Testis (tissue), 2 donors: Measurements from ENCODE around the gene SSR4.

ENCODE experiments used
- CTCF ChIP-seq, 3 experiments: fragments of 450-650 bp in 2 of 3; fragments of 200-600 bp in 1 of 3; sonication (generic) in 1 of 3; IDR thresholded peaks; one replicate each; pipeline ENCODE4 v1.5.1; 2016 to 2019; ENCODE audit warnings: antibody characterized with exemption in 3 of 3, mild to moderate bottlenecking in 2 of 3, moderate library complexity in 1 of 3
- POLR2A ChIP-seq: fragments of 450-650 bp; IDR thresholded peaks from one replicate; pipeline ENCODE4 v1.6.1; 2017; ENCODE audit warnings: antibody characterized with exemption, mild to moderate bottlenecking, moderate library complexity

- no peak for TF ChIP-seq CTCF (IDR thresholded peaks at IDR 0.05)
- no peak for TF ChIP-seq POLR2A
Measured at GRCh38 chrX:153794018-153794896, at the start of gene SSR4, which contains the start of gene IDH3G.
